GM21447 (cell line): ENCODE data around the gene MFGE8.

Experiments used
- ATAC-seq: cut with Tn5 transposase; IDR thresholded peaks from one replicate; pipeline ENCODE4 v1.9.1; 2021; ENCODE audit not compliant: unreplicated experiment

Gene MFGE8

DNA sequence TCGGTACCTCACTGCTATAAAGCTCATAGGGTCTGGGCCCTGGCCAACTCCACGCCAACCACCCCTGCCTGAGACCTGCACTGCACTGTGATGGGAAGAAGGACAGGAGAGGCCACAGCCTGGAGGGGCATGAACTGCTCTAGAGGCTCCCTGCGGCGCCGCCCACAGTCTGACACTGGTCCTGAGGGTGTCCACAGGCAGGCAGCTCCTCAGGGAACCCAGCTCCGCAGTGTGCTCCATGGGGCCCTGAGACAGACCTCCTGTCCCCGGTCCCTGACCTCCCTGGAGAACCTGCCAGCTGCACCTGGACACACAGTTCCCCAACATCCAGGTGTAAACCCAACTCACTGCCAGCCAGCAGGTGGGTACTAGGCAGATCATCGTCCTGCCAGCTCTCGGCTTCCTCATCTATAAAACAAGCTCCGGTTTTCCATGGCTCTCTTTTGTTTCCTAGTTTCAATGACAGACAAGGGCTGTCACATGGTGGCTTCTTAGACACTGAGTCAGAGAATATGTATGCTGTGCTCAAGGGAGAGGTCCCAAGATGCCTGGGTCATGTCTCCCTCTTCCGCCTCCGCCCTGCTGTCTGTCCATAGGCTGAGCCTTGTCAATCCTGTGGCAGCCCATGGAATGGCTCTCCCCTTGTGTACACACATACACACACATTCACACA is 12.7 kb downstream of the MFGE8 start:
- ATAC-seq = no peak

DNA sequence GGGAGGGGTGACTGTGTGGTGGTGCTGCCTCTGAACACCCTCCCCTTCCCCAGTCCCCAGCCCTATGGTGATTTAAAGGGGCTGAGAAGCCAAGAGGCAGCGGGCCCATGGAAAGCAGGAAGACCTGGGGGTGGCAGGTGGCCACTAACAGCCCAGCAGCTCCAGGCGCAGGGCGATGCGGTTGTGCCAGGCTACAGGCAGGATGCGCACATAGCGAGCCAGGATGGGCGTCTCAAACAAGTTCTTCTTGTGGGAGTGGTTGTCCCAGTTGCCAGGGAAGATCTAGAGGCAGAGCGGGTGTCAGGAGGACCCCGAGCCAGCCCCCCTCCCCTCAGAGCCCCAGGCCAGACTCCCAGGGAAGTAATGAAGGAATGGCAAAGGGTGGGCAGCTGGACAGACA is 13.9 kb downstream of the MFGE8 start:
- no peak for ATAC-seq

DNA sequence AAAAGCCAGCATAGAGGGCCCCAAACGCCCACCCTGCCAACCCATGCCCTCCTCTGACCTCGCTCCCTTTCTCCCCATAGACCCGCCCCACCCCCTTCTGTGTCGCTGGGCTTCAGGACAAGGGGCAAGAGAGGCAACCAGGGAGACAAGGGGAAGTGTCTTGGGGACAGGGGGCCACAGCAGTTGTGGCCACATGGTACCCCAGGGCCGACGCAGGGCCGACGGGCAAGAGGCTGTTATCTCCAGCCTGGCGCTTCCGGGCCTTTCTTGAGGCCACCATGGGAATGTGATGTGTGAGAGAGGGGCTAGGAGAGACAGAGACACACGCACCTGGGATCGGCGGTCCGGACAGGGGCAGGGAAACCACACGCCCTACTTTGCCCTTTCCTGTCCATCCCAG is 14.4 kb downstream of the MFGE8 start:
- no peak for ATAC-seq

DNA sequence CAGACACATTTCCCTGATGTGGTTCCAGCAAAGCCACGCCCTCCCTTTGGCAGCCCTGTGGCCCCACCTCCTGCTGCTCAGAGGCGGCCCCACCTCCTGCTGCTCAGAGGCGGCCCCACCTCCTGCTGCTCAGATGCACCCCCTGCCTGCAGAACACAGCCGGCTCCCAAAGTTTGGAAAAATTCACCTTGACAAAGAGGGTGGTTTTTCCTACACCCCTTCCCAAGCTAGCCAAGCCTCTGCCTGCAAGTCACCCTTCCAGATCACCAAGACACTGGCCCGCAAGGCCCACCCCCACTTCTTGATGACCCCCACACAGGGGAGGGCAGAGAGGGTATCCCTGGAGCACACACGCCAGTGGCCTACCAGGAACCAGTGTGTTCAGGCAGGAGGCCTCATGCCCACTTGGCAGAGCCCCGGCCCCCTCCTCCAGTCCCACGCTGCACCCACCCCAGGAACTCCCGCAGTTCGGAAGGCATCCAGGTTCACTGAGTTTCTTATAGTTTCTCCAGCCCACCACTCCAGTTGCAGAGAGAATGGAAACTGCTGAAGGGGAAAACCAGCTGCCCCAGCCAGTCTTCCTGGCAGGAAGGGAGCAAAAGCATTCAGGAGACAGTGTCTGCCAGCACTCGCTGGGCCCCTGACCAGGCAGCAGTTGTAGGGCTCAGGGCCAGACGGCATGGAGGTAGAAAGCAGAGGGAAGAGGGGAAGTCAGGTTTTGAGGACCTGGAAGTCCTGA is 15.6 kb downstream of the MFGE8 start:
- ATAC-seq = no peak

DNA sequence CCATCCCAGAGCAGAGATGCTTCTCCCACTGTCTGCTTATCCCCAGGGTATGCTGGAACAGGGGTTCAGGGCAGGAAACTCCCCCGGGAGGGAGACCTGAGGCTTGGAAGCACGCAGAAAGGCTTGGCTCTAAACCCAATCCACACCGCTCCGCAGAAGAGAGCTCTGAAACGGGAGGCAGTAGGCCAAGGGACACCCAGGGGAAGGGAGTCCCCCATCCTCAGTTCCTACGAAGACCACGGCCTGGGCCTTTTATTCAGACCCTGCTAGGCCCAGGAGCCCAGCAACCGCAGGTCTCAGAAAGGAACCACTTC is 16.1 kb downstream of the MFGE8 start:
- ATAC-seq = no peak

DNA sequence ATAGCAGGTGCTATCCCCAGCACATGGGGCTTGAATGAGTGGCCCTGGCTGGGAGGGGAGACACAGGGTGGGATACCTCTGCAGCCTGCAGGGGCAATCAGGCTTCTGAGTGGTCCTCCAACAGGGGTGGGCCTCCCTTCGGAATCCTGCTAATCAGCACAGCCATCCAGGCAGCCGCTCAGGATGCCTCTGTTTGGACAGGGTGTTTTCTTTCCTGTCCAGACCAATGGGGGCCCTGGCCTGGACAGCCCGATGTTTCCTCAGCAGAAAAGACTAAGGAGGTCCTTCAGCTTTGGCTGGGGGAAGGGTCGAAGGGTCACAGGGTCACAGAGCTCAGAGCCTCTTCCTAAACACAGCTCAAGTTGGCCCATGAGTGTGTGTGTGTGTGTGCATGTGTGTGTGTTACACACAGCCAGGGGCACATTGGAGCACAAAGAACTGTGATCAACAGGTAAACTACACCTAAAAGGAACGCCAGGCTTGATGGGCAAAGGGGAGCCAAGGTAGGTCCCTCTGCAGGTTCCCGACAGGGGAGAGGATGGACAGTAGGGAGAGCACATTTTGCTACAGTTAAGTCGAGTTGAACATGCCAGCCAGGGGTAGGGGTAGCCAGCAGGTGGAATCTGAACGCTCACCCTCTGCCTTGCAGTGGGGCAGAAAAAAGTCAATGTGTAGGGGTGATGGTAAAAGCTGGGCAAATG is 16.7 kb downstream of the MFGE8 start:
- no peak for ATAC-seq

DNA sequence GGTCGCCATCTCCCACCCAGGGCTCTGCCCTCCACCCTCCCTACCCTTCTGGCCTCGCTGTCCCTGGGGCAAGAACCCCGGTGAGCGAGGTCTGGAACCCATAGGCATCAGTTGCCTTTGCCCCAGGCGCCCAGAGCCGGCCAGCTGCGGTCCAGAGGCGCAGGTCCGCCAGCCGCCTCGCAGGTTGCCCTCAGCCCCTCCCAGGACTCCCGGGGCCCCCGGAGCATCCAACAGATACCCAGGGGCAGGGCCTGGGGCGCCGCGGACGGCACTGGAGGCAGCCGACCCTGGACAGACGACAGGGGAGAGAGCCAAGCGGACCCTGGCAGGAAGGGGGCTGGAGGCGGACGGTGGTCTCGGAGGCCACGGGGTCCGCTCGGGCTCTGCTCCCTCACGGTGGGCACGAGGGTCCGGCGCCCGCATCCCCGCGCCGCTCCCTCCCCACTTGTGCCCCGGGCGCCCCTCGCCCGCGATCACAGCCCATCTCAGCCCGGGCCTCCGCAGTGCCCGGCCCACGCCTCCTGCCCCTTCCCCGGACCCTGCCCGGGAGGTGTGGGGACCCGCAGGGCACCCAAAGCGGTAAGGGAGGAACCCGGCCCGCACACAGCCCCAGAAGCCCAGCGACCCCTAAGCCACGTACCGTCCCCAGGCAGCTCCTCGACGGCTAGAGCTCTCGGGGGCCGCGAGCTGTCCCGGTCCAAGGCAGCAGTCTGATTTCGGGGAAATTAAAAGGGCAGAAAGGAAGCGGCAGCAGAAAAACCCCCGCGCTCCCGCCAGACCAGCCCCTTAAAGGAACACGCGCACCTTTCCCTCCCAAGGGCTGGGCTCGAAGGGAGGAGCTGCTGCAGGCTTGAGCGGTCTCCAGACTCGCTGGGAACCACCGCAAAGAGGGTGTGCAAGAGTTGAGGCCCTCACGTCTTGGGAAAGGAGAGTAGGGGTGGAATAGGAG is 18.1 kb downstream of the MFGE8 start, which contains the start of gene HAPLN3:
Gene HAPLN3, minus strand, starts transcription at position 726 of the 949 bp plus-strand sequence. CDS start 8,246 bp downstream, outside the sequence.
- ATAC-seq = peak; percentile 55

DNA sequence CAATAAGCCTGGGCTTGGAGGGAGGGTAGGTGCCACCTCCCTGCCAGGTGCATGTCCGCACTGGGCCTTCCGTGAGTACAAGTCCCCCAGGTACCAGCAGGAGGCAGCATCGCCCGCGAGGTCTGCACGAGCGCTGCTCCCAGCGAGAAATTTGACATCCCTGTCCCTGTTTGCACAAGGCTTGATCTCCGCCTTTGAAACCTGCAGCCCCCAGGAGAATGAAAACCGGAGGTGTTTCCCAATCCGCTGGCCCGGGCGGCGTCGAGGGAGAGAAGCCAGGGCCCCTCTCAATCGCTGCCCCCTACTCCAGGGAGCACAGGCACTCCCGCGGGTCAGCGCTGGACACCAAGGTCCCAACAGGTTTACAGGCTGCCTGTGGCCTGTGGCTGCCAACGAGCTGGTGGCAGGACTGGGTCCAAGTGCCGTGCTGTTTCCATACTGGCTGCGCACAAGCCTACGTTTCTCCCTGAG is 18.8 kb downstream of the MFGE8 start:
- peak; percentile 63 for ATAC-seq

DNA sequence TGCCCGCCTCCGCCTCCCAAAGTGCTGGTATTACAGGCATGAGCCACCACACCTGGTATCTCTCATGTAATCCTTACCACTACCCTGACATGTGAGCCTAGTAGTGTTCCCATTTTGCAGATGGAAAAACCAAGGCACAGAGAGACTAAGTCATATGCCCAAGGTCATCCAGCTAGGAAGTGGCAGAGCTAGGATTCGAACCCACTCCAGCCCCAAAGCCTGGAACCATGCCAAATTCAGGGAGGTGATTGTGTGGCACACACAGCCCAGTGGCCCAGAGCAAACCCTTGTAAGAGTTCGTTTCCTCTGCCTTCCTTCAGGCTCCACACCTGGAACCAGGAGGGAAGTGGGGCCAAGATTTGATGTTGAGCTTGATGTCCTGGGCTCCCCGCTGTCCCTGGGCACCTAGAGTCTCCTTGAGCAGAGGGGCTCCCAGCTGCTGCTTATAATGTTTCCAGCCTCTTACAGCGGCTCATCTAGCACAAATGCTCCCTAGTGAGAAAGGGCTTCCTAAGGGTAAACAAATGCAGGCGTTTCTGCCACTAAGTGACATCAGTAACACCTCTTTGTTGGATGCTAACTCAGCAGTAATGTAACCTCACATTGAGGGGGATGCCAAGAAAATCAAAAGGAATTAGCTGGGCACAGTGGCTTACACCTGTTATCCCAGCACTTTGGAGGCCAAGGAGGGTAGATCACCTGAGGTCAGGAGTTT is 21.5 kb downstream of the MFGE8 start:
- no peak for ATAC-seq

DNA sequence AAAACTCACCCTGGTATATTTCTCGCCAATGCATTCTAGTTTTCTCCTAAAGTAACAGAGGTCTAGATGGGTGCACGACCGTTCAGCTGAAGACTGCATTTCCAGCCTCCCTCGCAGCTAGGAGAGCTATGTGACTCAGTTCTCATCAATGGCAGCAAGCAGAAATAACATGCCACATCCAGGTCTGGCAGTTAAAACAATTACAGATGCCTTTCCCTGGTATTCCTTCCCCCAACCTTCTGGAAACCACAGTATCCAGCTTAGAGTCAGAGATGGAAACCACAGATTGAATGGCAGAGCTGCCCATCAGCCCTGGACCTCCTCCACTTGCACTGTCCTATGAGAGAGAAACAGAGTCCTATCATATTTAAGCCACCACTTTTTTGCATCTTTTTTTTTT is 22.7 kb downstream of the MFGE8 start:
- no peak for ATAC-seq

DNA sequence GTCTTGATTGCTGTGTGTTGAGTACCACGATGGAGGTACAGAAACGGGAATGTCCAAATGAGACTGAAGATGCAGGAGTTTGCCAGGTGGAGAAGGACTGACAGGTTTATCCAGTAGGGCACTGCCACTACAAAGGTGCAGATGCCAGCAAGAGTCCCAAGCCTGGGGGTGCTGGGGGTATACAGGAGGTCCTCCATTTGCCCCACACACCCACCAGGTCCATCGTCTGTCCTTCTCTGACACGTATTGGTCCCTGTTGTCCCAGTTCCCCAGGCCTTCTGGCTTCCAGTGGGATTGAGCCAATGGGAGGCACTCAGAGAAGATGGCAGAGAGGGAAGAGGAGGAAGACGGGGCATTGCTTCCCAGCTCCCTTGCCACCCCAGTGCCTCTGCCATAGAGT is 24.5 kb downstream of the MFGE8 start:
- ATAC-seq = no peak

DNA sequence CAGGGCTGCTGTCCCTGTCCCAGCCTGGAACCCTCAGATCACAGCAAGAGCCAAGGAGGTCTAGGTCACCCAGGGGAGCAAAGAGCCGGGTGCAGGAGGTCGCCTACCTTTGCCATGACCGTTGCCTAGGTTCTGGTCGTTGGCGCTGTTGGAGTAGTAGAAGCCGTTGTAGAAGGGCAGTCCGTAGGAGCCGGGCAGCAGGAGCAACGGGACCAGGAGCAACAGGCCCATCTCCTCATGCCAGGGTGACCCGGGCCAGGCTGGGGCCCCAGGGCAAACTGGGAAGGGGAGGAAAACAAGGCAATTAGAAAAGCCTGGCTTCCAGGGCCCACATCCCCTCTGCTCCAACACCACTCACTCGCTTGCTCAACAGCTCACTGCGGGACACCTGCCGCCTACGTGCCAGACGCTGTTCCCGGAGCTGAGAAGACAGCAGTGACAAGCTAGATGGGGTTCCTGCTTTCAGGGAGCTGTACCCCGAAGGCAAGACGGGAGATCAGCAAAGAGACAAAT is 26.1 kb downstream of the MFGE8 start:
- ATAC-seq = no peak

DNA sequence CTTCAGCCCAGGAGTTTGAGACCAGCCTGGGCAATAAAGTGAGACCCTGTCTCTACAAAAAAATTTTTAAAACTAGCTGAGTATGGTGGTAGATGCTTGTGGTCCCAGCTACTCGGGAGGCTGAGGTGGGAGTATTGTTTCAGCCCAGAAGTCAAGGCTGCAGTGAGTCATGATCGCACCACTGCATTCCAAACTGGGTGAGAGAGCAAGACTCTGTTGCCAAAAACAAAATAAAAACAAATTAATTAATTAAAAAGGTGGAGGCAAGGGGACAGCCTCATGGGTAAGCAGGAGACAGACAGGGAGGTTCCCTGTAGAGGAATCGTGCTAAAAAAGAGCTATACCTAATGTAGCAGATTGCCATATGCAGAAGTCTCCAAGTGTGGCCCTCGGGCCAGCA is 30.4 kb downstream of the MFGE8 start:
- no peak for ATAC-seq

DNA sequence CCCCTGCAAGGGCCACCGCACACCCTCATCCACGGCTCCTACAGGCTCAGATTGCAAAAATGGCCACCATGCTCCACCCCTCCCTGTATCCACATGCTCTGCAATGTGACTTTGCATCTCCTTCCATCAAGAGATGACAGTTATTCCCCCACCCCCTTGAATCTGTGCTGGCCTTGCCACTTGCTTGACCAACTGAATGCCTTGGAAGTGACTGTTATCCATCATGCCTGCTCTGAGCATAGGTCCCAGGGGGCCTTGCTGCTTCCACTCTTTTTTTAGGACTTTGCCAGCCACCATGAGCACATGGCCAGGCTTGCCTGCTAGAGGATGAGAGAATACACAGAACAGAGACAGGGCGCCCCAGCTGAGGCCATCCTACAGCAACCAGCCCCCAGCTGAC is 31.4 kb downstream of the MFGE8 start:
- no peak for ATAC-seq

DNA sequence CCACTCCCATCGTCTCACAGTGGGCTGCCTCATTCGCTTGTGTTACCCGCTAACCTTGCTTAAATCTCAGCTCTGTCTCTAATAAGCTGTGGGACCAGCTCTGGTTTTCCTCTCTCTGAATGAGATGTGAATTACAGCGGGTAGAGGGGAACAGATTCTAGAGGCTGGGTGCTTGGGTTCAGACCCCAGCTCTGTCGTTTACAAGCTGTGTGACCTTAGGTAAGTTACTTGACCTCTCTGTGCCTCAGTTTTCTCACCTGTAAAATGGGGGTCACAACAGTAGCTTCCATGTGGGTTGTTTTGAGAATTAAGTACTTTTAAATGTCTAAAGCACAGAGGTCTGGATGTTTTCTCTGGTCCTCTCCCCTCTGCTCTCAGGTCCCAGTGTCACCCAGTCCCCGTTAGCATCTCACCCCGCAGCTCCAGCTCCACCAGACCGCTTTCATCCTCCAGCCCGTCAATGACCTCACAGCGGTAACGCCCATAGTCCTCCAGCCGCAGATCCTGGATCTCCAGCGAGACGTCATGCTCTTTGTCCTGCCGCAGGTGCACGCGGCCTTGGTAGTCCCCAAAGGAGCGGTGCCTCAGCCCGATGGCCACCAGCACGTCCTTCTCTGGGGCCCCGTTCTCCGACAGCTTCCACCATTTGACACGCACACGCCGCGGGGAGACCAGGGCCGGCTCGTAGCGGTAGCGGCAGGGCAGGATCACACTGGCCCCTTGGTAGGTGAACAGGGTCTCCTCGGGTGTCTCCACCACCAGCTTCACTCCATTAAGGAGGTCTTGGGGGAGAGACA is 32.0 kb downstream of the MFGE8 start:
- no peak for ATAC-seq

DNA sequence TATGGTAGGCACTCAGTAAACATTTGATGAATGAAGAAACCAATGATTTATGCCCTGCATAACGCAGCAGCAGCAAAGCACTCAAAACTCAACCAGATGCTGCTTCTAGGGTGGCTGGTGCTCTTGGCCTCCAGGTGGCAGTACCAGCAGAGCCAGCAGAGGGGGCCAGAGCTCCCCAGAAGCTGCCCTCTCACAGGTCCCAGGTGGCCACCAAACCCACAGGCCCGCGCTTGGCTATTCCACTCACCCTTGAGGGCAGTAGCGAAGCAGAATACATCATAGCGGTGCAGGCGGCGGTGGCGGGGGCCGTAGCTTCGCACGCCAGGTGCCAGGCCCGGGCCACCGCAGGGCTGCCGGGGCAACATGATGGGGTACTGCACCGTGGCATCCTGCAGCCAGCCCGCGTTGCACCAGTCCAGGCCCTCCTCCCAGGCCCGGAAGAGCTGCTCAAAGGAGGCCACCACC is 34.4 kb downstream of the MFGE8 start:
- ATAC-seq = no peak

DNA sequence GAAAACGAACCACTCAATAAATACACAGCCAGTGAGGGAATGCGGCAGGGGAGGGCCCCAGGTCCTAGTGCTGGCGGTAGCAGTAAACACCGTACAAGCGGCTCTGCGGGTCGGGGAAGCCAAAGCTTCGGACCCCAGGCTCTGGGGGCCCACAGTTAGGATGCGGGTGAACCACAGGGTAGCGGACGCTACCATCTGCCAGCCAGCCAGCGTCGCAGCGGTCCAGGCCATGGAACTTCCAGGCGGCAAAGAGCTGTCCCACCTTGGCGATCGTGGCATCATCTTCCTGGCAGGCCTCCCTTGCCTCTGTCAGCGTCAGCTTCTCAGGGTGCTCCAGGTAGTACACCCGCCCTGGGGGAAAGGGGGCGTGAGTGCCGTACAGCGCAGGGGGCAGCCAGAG is 35.3 kb downstream of the MFGE8 start:
- ATAC-seq = no peak

DNA sequence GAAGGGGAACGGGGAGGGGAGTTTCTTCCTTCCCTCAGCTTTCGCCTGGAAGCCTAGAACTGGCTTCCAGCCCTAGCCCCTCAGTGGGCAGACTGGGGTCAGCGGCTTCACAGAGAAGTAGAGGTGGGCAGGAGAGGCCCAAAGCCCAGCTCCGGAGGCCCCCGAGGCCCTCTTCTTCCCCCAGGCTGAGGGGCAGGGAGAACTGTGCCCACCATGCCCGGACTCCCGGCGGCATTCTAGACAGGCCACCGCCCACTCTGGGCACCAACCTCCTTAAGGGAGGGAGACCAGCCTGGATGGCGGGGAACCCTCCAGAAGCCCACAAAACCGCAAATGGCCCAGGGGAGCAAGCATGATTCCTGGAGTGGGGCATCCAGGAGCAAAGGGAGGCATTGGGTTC is 35.8 kb downstream of the MFGE8 start:
- no peak for ATAC-seq

DNA sequence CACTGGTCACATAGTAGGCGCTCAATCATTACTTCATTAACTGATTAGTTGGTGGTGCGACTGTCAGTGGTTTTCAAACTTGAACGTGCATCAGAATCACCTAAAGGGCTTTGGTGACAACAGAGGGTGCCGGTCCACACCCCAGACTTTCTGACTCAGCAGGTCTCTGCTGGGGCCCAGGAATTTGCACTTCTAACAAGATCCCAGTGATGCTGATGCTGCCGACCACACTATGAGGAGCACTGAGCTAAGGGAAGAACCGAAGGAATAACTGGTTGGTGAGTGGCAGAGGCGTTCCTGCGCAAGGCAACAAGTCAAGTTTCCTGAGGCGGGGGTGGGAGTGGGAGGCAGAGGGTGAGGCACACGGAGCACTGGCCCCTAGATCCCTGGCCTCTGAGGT is 36.6 kb downstream of the MFGE8 start:
- ATAC-seq = no peak
